Vagina (tissue), 2 donors: ENCODE data around the gene RPS28.

ENCODE experiments used
- POLR2A ChIP-seq, 2 donors: fragments of 450-650 bp; IDR thresholded peaks; one replicate each; pipeline ENCODE4 v1.6.1; 2017; ENCODE audit warnings: antibody characterized with exemption in 2 of 2, mild to moderate bottlenecking in 2 of 2, moderate library complexity in 2 of 2
- TF ChIP-seq, protein P1 (sequence below), 3 experiments: fragments of 450-650 bp in 2 of 3; fragments of 200-600 bp in 1 of 3; sonication (generic) in 1 of 3; IDR thresholded peaks; one replicate each; pipeline ENCODE4 v1.5.1; 2017 to 2019; ENCODE audit warnings: antibody characterized with exemption in 3 of 3, mild to moderate bottlenecking in 2 of 3, moderate library complexity in 2 of 3

- TF ChIP-seq, protein P1, sequence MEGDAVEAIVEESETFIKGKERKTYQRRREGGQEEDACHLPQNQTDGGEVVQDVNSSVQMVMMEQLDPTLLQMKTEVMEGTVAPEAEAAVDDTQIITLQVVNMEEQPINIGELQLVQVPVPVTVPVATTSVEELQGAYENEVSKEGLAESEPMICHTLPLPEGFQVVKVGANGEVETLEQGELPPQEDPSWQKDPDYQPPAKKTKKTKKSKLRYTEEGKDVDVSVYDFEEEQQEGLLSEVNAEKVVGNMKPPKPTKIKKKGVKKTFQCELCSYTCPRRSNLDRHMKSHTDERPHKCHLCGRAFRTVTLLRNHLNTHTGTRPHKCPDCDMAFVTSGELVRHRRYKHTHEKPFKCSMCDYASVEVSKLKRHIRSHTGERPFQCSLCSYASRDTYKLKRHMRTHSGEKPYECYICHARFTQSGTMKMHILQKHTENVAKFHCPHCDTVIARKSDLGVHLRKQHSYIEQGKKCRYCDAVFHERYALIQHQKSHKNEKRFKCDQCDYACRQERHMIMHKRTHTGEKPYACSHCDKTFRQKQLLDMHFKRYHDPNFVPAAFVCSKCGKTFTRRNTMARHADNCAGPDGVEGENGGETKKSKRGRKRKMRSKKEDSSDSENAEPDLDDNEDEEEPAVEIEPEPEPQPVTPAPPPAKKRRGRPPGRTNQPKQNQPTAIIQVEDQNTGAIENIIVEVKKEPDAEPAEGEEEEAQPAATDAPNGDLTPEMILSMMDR (IDR thresholded peaks at IDR 0.05): no peak
- no peak for TF ChIP-seq POLR2A (IDR thresholded peaks at IDR 0.05)
These were observed 49.1 kb downstream of the RPS28 start for GRCh38 chr19:8370176-8371010.
